Measurements from ENCODE around the gene SH3GL2.
A peak's percentile ranks its signal among the peaks of the same experiment; 100 is the strongest.

The SH3GL2 gene

DNA sequence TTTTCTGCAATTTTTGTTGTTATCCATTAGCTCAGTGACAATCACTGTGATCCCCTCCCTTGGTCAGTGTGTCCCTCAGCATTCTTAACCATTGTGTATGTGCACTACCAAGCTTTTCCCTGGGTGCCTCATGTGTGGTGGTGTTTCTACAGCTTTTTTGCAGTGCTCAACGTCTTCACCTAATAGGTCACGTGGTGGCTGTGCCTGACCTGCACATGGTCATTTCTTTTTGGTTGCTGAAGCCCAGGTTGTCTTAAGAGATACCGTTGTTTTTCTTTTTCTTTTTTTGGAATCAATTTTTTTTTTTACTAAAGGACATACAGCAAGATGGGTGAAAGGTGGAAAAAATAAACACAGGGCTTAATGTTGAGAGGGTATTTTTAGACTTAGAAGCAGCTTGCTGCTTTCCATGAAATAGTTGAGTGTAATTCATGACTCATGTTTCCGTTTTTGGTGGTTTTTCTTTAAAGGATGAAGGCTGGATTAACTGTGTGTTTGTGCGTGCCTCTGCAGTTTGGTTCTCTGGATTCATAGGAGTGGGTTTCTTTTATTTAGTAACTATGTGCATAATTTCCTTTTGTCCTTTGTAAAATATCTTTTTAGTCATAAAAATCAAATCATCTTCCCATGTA is 22.2 kb downstream of the SH3GL2 start:
- H3K4me3 ChIP-seq (ENCODE audit: low read depth, low read length), result no peak overlapping the region
- TF ChIP-seq, protein P1, sequence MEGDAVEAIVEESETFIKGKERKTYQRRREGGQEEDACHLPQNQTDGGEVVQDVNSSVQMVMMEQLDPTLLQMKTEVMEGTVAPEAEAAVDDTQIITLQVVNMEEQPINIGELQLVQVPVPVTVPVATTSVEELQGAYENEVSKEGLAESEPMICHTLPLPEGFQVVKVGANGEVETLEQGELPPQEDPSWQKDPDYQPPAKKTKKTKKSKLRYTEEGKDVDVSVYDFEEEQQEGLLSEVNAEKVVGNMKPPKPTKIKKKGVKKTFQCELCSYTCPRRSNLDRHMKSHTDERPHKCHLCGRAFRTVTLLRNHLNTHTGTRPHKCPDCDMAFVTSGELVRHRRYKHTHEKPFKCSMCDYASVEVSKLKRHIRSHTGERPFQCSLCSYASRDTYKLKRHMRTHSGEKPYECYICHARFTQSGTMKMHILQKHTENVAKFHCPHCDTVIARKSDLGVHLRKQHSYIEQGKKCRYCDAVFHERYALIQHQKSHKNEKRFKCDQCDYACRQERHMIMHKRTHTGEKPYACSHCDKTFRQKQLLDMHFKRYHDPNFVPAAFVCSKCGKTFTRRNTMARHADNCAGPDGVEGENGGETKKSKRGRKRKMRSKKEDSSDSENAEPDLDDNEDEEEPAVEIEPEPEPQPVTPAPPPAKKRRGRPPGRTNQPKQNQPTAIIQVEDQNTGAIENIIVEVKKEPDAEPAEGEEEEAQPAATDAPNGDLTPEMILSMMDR (IDR thresholded peaks at IDR 0.05; ENCODE audit: low read depth, low read length), result no peak
- in situ Hi-C loops (cut with HindIII; ENCODE audit: low sequenced_read_pairs), result no loop called here
- DNase-seq (ENCODE audit: low read depth, low spot score), result peak; percentile 65

DNA sequence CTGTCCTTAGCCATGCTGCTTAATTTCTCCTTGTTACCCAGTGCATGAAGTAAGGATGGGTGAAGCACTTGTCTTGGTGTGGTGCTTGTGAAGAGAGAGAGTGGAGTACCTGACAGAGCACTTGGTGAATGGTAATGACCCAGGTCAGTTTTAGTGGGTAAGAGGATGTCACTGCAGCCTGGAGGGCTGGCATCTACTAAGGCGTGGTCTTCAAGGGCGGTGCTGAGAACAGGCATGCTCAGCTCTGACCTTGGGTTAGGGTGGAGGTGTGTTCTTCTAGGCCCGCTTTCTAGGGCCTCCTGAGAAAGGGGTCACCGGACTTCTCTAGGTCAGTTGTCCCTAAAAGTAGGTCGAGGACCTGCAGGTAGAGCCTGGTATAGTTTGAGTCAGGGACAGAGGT is 25.7 kb downstream of the SH3GL2 start:
- no peak overlapping the region for H3K4me3 ChIP-seq (ENCODE audit: low read depth, low read length)
- in situ Hi-C loops (cut with HindIII; ENCODE audit: low sequenced_read_pairs), result no loop called here
- TF ChIP-seq, protein P1 (IDR thresholded peaks at IDR 0.05; ENCODE audit: low read depth, low read length), result no peak
- DNase-seq (ENCODE audit: low read depth, low spot score), result no peak

DNA sequence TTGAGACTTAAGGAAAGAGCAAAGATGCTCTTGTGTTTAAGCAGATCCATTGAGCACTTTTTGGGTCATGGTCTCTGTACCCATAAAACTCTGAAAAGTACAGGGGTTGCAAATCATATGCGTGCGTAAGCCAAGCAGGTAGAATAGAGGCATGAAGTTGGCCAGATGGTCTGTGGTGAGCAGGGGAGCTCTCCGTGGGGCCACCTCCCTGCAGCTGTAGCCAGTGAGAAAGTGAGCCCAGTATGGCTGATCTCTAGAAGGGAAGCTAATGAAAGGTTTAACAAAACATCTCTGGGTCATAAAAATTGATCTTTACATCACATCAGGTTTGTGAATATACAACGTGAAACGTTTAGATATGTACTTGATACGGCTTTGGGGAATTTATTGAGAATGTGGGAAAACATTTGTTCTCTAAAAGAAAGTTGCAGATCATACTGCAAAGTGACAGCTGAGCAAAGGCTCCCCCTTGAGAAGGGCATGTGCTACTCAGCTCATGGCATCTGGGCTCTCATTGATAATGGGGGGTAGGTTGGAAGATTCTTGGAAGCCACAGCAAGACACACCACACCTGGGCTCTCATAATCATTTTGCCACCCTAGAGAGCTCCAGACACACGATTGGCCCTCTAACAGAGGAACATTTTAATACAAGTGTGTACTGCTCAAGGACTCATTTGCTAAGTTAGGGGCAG is 30.6 kb downstream of the SH3GL2 start:
- in situ Hi-C loops (cut with HindIII; ENCODE audit: low sequenced_read_pairs), result no loop called here

DNA sequence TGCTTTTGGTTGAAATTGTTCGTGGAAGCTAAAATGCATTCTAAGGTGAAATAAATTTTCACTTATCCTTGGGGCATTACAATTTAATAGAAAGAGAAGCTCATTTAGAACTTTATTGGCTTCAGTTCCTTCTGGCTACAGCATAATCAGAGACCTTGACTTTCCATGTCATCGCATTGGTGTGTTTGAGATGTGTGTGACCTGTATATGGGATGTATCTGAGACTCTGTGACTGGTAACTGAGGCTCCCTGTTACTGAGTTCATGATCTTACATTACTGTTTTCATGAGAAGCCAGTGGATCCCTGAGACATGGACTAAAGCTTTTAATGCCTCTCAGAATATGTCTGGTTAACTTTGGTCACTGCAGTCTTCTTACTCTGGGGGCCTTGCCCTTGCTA is 32.5 kb downstream of the SH3GL2 start:
- TF ChIP-seq, protein P1 (IDR thresholded peaks at IDR 0.05; ENCODE audit: low read depth, low read length), result no peak
- in situ Hi-C loops (cut with HindIII; ENCODE audit: low sequenced_read_pairs), result no loop called here
- DNase-seq (ENCODE audit: low read depth, low spot score), result no peak
- no peak overlapping the region for H3K4me3 ChIP-seq (ENCODE audit: low read depth, low read length)

More for the DNA sequence above, 30.6 kb downstream of the SH3GL2 start:
- DNase-seq (ENCODE audit: low read depth, low spot score), result no peak
- TF ChIP-seq, protein P1 (IDR thresholded peaks at IDR 0.05; ENCODE audit: low read depth, low read length), result no peak
- H3K4me3 ChIP-seq (ENCODE audit: low read depth, low read length), result no peak overlapping the region

DNA sequence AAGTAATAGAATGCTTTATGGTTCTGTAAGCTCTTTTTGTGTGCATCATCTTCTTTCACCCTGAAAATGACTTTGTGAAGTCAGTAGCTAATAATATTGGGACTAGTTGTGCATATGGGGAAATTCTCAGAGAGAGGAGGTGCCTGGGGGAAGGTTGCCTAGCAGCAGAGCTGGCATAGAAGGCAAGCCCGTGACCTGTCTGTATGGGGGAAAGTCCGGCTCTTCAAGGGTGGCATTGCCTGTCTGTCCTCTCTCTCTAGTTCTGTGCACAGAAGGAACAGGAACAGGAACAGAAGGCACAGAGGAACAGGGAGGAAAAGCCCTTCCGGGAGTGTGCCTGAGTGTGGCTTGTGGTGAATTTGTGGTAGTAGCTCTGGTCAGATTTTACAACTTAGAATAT is 33.1 kb downstream of the SH3GL2 start:
- in situ Hi-C loops (cut with HindIII; ENCODE audit: low sequenced_read_pairs), result no loop called here
- TF ChIP-seq, protein P1 (IDR thresholded peaks at IDR 0.05; ENCODE audit: low read depth, low read length), result no peak

DNA sequence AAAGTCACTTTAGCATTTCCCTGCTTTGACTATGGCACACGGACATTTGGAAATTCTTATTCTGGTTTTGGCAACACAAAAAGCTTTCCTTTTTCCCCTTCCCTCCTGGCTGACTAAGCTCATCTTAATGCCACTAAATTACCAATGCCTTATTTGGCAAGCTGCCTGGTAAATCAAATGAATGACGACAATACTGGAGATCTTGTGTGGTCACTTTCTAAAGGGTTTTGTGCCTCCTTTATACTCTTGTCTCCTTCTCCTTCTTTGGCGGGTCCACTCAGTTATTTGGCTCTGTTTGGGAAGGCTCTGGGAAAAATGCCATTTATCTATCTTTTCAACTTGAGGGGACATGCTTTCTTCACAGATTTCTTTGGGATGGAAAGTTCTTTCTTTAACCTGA is 34.9 kb downstream of the SH3GL2 start:
- H3K4me3 ChIP-seq (ENCODE audit: low read depth, low read length), result no peak overlapping the region
- in situ Hi-C loops (cut with HindIII; ENCODE audit: low sequenced_read_pairs), result no loop called here
- DNase-seq (ENCODE audit: low read depth, low spot score), result peak; percentile 86
- TF ChIP-seq, protein P1 (IDR thresholded peaks at IDR 0.05; ENCODE audit: low read depth, low read length), result no peak

More for the DNA sequence above, 33.1 kb downstream of the SH3GL2 start:
- no peak for DNase-seq (ENCODE audit: low read depth, low spot score)
- no peak overlapping the region for H3K4me3 ChIP-seq (ENCODE audit: low read depth, low read length)
